GM12801 (cell line): ENCODE measurements around the gene TNFRSF4.

Source experiments
- CTCF ChIP-seq: IDR thresholded peaks from one replicate; pipeline ENCODE4 v1.5.1; 2011; ENCODE audit warnings: control low read depth; ENCODE audit not compliant: insufficient read length; ENCODE audit errors: extremely low read depth

Gene TNFRSF4

GRCh38 chr1:1223321-1223720 is 9.4 kb upstream of the TNFRSF4 start:
- no peak for TF ChIP-seq CTCF

- no peak for TF ChIP-seq CTCF
Observed at GRCh38 chr1:1222575-1223225, 8.7 kb upstream of the TNFRSF4 start.

GRCh38 chr1:1221887-1222574 is 8.1 kb upstream of the TNFRSF4 start:
- TF ChIP-seq CTCF, result no peak

GRCh38 chr1:1220197-1220596 is 6.2 kb upstream of the TNFRSF4 start:
- no peak for TF ChIP-seq CTCF

GRCh38 chr1:1219341-1219740 is 5.4 kb upstream of the TNFRSF4 start:
- no peak for TF ChIP-seq CTCF

- TF ChIP-seq CTCF, result no peak
Observed at GRCh38 chr1:1218524-1219200, 4.7 kb upstream of the TNFRSF4 start.

GRCh38 chr1:1217621-1218523 is 3.9 kb upstream of the TNFRSF4 start:
- no peak for TF ChIP-seq CTCF
